HG02943 (cell line): ENCODE measurements around the gene CACNG1.
"Not testable (repeated sequence)": the region's sequence is repeated elsewhere in the genome, so short reads cannot be mapped to it uniquely, and the experiment has no call there.

ENCODE experiments used
- ATAC-seq: cut with Tn5 transposase; IDR thresholded peaks from one replicate; pipeline ENCODE4 v1.9.1; 2021; ENCODE audit warnings: mild to moderate bottlenecking, low read depth, moderate library complexity; ENCODE audit not compliant: unreplicated experiment

CACNG1 gene

GRCh38 chr17:67024736-67025135 is 19.6 kb upstream of the CACNG1 start:
- no peak for ATAC-seq

GRCh38 chr17:67025216-67025792 is 19.1 kb upstream of the CACNG1 start:
- ATAC-seq, result no peak

DNA sequence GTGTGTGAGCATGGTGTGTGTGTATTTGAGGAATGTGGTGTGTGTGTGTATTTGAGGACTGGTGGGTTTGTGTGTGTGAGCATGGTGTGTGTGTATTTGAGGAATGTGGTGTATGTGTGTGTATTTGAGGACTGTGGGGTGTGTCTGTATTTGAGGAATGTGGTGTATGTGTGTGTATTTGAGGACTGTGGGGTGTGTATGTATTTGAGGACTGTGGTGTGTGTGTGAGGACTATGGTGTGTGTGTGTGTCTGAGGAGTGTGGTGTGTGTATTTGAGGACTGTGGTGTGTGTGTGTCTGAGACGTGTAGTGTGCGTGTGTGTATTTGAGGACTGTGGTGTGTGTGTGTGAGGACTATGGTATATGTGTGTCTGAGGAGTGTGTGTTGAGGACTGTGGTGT is 18.0 kb upstream of the CACNG1 start:
- ATAC-seq, result no peak

- ATAC-seq, result no peak
These were observed 17.2 kb upstream of the CACNG1 start for GRCh38 chr17:67027031-67027628.

GRCh38 chr17:67030641-67031040 is 13.7 kb upstream of the CACNG1 start:
- ATAC-seq, result no peak

DNA sequence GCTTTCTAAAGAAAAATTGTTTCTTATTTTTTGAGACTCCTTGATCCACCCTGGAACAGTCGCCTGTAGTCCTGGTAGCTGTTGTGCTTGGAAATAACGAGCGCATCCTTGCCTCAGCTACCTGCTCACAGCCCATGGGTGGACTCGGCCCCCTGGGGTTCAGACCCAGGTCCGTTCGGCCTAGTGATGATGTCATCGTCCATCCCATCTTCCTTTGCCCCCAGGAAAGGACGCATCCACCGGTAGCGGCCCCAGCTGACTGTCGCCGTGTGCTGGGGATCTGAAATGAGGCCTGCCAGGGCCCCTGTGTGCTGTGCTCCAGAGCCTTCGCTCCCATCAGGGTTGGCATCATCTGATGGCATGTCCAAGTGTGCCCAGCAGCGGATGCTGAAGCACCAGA is 12.0 kb upstream of the CACNG1 start:
- no peak for ATAC-seq

DNA sequence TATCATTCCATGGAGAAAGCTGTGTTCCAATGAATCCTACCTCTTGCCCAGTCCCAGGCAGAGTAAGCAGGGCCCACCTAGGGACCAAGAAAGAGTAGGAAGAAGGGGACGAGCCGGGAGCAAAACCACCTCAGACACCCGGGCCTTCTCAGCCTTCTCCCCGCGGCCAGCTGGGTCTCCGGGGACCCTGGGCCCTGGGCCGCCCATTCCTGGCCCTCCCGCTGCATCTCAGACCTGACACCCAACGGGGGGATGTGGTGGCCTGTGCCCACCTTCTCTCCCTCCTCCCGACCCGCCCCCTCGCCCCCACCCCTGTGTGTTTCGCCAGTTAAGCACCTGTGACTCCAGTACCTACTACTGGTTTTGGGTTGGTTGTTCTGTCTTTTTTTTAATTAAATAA is 11.4 kb upstream of the CACNG1 start:
- no peak for ATAC-seq

DNA sequence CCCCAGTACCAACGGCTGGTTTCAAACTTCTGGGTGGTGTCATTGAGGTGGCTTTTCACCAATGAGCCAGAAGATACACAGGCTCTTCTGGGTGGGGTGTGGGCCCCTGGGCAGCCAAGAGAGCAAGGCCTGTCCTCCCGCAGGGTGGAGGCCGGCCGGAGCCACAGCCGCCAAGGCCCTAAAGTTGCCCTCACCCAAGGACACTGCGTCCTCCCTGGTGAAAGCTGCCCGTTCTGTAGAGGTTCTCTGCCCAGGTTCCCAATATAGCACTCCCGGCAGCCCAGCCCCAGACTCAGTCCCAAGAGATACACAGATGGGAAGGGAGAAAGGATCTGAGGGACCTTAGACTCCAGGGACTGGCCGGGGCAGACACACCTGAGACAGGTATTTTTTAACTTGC is 10.7 kb upstream of the CACNG1 start:
- no peak for ATAC-seq

- ATAC-seq, result no peak
These were observed 8.9 kb upstream of the CACNG1 start for GRCh38 chr17:67035131-67036083.

DNA sequence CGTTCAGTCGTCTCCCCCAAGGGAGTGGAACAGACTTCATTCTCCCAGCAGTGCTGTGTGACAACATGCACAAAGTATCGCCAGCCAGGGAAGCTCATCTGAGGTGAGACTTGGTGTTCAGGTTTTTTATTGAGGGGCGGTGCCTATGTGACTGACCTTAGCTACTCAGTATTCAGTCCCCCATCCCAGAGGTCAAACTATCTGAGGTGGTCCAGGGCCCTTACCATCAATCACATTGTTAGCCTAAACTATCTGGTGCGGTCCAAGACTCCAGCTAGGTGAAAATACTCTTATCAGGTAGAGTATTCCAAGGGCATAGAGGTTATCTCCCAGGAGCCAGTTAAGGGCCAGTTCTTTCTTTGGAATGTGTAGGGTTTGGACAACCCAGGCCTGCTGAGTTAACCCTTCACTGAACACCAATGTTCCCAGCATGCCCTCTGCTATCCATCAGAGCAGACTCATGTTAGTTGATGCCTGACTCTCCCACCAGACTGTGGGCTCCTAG is 5.4 kb upstream of the CACNG1 start:
- ATAC-seq, result no peak

GRCh38 chr17:67040652-67041051 is 3.7 kb upstream of the CACNG1 start:
- no peak for ATAC-seq

GRCh38 chr17:67041119-67041518 is 3.2 kb upstream of the CACNG1 start:
- not testable (repeated sequence) for ATAC-seq

DNA sequence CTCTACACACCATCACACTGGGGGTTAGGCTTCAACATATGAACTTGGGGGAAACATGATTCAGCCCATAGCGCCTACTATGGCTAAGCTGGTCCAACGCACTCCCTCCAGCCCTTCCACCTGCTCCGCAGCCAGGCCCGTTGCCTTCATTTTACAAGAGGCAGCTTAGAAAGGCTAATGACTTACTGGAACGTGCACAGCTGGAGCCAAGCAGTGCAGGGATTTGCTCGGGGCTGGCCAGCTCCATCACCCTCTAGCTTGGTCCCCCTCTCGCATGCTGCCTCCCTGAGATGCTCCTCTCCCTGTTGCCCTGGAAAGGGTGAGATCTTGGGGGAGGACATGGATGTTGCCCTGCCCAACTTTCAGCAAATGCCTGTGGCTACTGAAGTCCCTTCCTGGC is 2.8 kb upstream of the CACNG1 start:
- ATAC-seq, result no peak

- ATAC-seq, result no peak
These were observed 2.1 kb upstream of the CACNG1 start for GRCh38 chr17:67041941-67042899.

DNA sequence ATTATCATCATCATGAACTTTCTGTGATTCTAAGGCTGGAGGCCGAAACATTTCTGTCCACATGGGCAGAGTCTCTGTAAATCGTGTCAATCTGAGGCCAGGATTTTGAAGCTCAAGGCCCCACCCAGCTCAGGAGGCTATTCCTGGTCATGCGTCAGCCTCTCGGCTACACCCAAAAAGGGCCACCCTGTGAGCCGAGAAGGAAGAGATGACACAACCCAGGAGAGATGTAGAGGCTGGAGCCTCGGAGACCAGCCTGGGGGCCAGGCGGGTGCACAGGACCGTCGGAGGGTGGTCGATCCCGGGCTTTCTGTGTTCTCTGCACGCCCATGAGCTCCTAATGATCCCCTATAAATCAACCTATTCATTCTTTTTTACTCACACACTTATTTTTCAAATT is 1.1 kb upstream of the CACNG1 start:
- no peak for ATAC-seq

GRCh38 chr17:67044940-67045339 is 586 bp downstream of the CACNG1 start:
- ATAC-seq, result no peak

DNA sequence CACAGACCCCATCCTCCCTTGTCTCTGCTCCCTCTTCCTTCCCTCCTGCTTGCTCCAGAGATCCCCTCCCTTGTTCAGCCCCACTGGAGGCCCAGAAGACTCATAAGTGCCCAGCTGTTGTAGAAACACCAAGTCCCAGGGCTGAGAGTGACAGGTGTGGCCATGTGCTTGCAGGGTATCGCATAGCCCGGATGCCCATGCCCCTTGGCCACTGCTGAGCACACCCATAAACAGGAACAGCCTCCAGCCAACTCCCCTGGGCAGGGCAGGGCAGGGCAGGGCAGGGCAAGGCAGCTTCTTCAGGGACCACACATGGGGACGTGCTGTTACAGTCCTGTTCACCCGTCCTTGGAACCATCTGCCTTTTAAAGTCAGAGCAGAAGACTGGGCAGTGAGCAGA is 2.0 kb downstream of the CACNG1 start:
- ATAC-seq, result no peak

DNA sequence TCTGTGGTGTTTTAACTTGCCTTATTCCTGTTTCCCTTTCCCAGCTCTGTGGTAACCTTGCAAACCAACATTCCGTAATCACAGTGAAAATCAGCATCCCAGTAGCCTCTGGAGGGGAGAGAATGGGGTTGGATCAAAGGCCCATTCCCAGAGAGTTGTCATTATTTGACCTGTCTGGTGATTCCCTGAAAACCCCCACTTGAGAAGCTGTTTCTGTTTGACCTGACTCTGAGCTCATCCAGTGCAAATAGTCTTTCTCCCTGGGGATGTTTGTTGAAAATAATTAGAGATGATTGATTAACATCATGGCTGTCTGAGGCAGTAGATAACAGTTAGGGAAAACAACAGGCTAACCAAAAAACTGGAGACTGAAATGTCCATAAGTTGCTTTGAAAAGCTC is 3.0 kb downstream of the CACNG1 start:
- ATAC-seq, result no peak

DNA sequence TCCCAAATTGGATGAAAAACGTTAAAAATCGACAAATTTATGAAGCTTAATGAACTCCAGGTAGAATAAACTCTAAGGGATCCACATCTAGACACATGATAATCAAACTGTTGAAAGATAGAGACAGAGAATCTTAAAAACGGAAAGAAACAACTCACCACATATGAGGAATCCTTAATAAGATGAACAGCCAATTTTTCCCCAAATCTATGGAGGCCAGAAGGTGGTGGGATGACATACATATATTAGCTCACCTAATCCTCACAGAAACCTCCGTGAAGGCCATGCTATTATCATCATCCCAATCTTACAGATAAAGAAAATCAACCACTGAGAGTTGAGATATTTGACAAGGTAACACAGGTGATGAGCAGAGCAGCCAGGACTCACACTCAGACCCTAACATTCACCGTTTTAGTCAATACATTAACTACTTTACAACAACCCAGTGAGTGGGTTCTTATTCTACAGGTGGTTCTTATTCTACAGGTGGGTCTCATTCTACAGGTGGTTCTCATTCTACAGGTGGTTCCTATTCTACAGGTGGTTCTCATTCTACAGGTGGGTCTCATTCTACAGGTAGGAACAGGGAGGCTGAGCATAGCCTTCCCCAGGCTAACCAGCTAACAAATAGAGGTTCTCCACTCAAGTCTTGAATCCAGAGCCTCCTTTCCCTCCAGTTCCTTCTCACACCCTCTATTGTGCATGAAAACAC is 4.8 kb downstream of the CACNG1 start:
- ATAC-seq, result no peak

GRCh38 chr17:67050066-67050465 is 5.7 kb downstream of the CACNG1 start:
- ATAC-seq, result no peak
